ENCODE measurements around the gene ZNF804A.

- TF ChIP-seq CTCF (IDR thresholded peaks at IDR 0.05): no peak
- no peak for TF ChIP-seq EP300 (IDR thresholded peaks at IDR 0.05)
- no peak for TF ChIP-seq POLR2A (IDR thresholded peaks at IDR 0.05)
Observed at GRCh38 chr2:184971546-184972068, 373.3 kb downstream of the ZNF804A start.
